ENCODE results near the gene RIMS3. TPM values are rescaled to one million over a fixed set of nuclear protein-coding genes. Genes with fewer than 3 reads are reported as not detected.

Gene RIMS3
- total RNA-seq, 1 donor from 2014 or later = 7.2 TPM

- Mint-ChIP-seq H3K4me1 (ENCODE audit: low read depth) (no peaks in the 10 kb centered on the region), H3K9me3 (ENCODE audit: low read depth) (no peaks in the 10 kb centered on the region), H3K36me3 (ENCODE audit: insufficient read depth) (no peaks in the 10 kb centered on the region), H3K4me3 (ENCODE audit: low read depth) (no peak overlapping the region), H3K27me3 (no peaks in the 10 kb centered on the region), H3K27ac (no peak overlapping the region)
- TF ChIP-seq CTCF (IDR thresholded peaks at IDR 0.05; ENCODE audit: unreplicated experiment) = no peak
- no peak for DNase-seq (ENCODE audit: low spot score, unreplicated experiment)
Measured at GRCh38 chr1:40638097-40639036, 27.1 kb downstream of the RIMS3 start.

- no peak for DNase-seq (ENCODE audit: low spot score, unreplicated experiment)
- Mint-ChIP-seq H3K4me3 (ENCODE audit: low read depth) (no peak overlapping the region), H3K4me1 (ENCODE audit: low read depth) (no peaks in the 10 kb centered on the region), H3K36me3 (ENCODE audit: insufficient read depth) (no peaks in the 10 kb centered on the region), H3K27me3 (no peaks in the 10 kb centered on the region), H3K9me3 (ENCODE audit: low read depth) (no peaks in the 10 kb centered on the region), H3K27ac (no peak overlapping the region)
- TF ChIP-seq CTCF (IDR thresholded peaks at IDR 0.05; ENCODE audit: unreplicated experiment) = no peak
Measured at GRCh38 chr1:40637470-40638007, 27.9 kb downstream of the RIMS3 start.

- Mint-ChIP-seq H3K27me3 (no peaks in the 10 kb centered on the region), H3K9me3 (ENCODE audit: low read depth) (no peaks in the 10 kb centered on the region), H3K4me3 (ENCODE audit: low read depth) (no peak overlapping the region), H3K4me1 (ENCODE audit: low read depth) (no peaks in the 10 kb centered on the region), H3K27ac (no peak overlapping the region), H3K36me3 (ENCODE audit: insufficient read depth) (no peaks in the 10 kb centered on the region)
- DNase-seq (ENCODE audit: low spot score, unreplicated experiment) = no peak
- no peak for TF ChIP-seq CTCF (IDR thresholded peaks at IDR 0.05; ENCODE audit: unreplicated experiment)
Measured at GRCh38 chr1:40636777-40637176, 28.7 kb downstream of the RIMS3 start.

GRCh38 chr1:40635763-40636500 is 29.6 kb downstream of the RIMS3 start:
- H3K27ac Mint-ChIP-seq = no peak overlapping the region
- H3K4me3 Mint-ChIP-seq (ENCODE audit: low read depth) = no peak overlapping the region

More at GRCh38 chr1:40635763-40636500, 29.6 kb downstream of the RIMS3 start:
- Mint-ChIP-seq H3K27me3 (no peaks in the 10 kb centered on the region), H3K36me3 (ENCODE audit: insufficient read depth) (no peaks in the 10 kb centered on the region), H3K9me3 (ENCODE audit: low read depth) (no peaks in the 10 kb centered on the region), H3K4me1 (ENCODE audit: low read depth) (no peaks in the 10 kb centered on the region)
- DNase-seq (ENCODE audit: low spot score, unreplicated experiment) = no peak
- TF ChIP-seq CTCF (IDR thresholded peaks at IDR 0.05; ENCODE audit: unreplicated experiment) = no peak

Measured in progenitor cell of endocrine pancreas (in vitro differentiated cells).